ENCODE measurements around the gene SEC24C. TPM values are rescaled to one million over a fixed set of nuclear protein-coding genes. Genes with fewer than 3 reads are reported as not detected.

The SEC24C gene
- total and polyA plus RNA-seq, 2 of the 4 experiments (the other 2 are of a cell fraction), result 74.2 to 88.9 TPM

GRCh38 chr10:73814276-73814895 lies 70.2 kb downstream of the SEC24C start:
- Histone ChIP-seq H3K18ac (ENCODE audit: low read depth, low read length) (no peak overlapping the region), H2BK20ac (ENCODE audit: low read depth, low read length) (no peak overlapping the region), H3K27ac (ENCODE audit: insufficient read depth, low read length) (no peak overlapping the region), H3K27me3 (ENCODE audit: control insufficient read depth, insufficient read depth, low read length) (no peaks in the 10 kb centered on the region), H4K5ac (ENCODE audit: low read depth, low read length) (no peak overlapping the region), H2BK5ac (ENCODE audit: low read depth, low read length, poor library complexity, severe bottlenecking) (no peak overlapping the region), H3K23ac (ENCODE audit: low read depth, low read length) (no peak overlapping the region), H3K9ac (ENCODE audit: low read depth, low read length) (no peak overlapping the region), H3K4me2 (ENCODE audit: low read depth, low read length) (no peak overlapping the region), H3K36me3 (ENCODE audit: control insufficient read depth, insufficient read depth, low read length) (peaks cover 23% of the 10 kb centered on the region), H3K4me1 (ENCODE audit: control insufficient read depth, insufficient read depth, low read length) (peaks cover 12% of the 10 kb centered on the region), H2AK9ac (replicated peaks; ENCODE audit: low read depth, low read length, poor library complexity) (no peak overlapping the region), H3K9me1 (ENCODE audit: insufficient read depth, low read length) (peaks cover 14% of the 10 kb centered on the region), H4K20me1 (ENCODE audit: insufficient read depth, low read length) (no peaks in the 10 kb centered on the region), H3K14ac (replicated peaks; ENCODE audit: low read depth, low read length) (no peak overlapping the region), H2BK15ac (ENCODE audit: low read depth, low read length) (no peak overlapping the region), H3K4ac (ENCODE audit: low read depth, low read length) (no peak overlapping the region), H3K79me1 (ENCODE audit: low read depth in 1 of 2, low read length in 2 of 2) (peaks cover 10 to 27% of the 10 kb centered on the region in 2 experiments; a peak in 3 of 4 replicates), H4K8ac (ENCODE audit: low read depth in 2 of 2, low read length in 2 of 2) (no peak overlapping the region), H2AK5ac (ENCODE audit: low read depth, low read length) (no peak overlapping the region; the same call in 1 of the 2 replicates), H4K91ac (ENCODE audit: insufficient read depth, low read depth, low read length) (no peak overlapping the region), H2AFZ (replicated peaks; ENCODE audit: low read length, poor library complexity) (no peak overlapping the region), H3K56ac (ENCODE audit: extremely low read depth, insufficient read depth, low read length) (no peak overlapping the region), H2BK120ac (ENCODE audit: low read depth, low read length) (no peak overlapping the region), H3K4me3 (ENCODE audit: insufficient read depth, low read depth, low read length) (no peak overlapping the region), H3K9me3 (ENCODE audit: control insufficient read depth, insufficient read depth, low read length) (no peaks in the 10 kb centered on the region)
- no peak for ATAC-seq (ENCODE audit: low read depth)
- CTCF ChIA-PET, result no interaction called here
- in situ Hi-C loops (cut with MboI; ENCODE audit: low sequenced_read_pairs) (no loop called here), dilution Hi-C loops (cut with HindIII; ENCODE audit: low sequenced_read_pairs, unreplicated experiment) (no loop called here), intact Hi-C loops (cut with micrococcal nuclease) (no loop called here)
- no TSS peak for BruUV-seq (replicated peaks)
- WGBS, 2 experiments (ENCODE audit: extremely low coverage in 2 of 2, insufficient read length in 1 of 2), result 90% methylated on average over 3 of the region's 13 CpGs; no CpG with 5 or more reads in 1 of the 2 experiments
- POLR2A ChIA-PET (ENCODE audit: unreplicated experiment), result no interaction called here
- TF ChIP-seq CEBPB (IDR thresholded peaks at IDR 0.05; ENCODE audit: low read depth, low read length), result no peak
- DNase-seq, result no peak

Data from IMR-90 (cell line).